SKM-1 (cell line): ENCODE data around the gene PRKD2.
A peak's percentile ranks its signal among the peaks of the same experiment; 100 is the strongest.
"Not testable (repeated sequence)": the region's sequence is repeated elsewhere in the genome, so short reads cannot be mapped to it uniquely, and the experiment has no call there.

Experiments used
- DNase-seq: peaks from one replicate; lab custom pipeline; 2025; ENCODE audit not compliant: unreplicated experiment; lab: John Stamatoyannopoulos, UW

PRKD2 gene

GRCh38 chr19:46717034-46717715 is at the start of gene PRKD2:
Gene PRKD2, minus strand, starts transcription at chr19:46717114. Its CDS starts 744 bp downstream, at chr19:46716370.
- DNase-seq = peak; percentile 5

- no peak for DNase-seq
Measured at GRCh38 chr19:46764817-46765291, 47.9 kb upstream of the PRKD2 start.

GRCh38 chr19:46762245-46762890 is 45.5 kb upstream of the PRKD2 start:
- no peak for DNase-seq

GRCh38 chr19:46761418-46761831 is 44.5 kb upstream of the PRKD2 start:
- DNase-seq = no peak

DNA sequence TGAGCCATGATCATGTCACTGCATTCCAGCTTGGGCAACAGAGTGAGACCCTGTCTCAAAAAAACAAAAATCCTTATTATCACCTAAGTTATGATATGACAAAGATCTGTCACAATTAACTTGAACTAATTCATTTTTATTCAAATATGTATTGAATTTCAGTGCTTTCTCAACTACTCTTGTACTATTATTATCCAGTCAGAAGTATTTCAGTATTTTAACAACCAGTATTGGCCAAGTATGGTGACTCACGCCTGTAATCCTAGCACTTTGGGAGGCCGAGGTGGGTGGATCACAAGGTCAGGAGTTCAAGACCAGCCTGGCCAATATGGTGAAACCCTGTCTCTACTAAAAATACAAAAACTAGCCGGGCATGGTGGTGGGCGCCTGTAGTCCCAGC is 44.0 kb upstream of the PRKD2 start:
- not testable (repeated sequence) for DNase-seq

GRCh38 chr19:46760363-46760762 is 43.4 kb upstream of the PRKD2 start:
- DNase-seq = no peak

- DNase-seq = no peak
Measured at GRCh38 chr19:46759817-46760333, 43.0 kb upstream of the PRKD2 start.

GRCh38 chr19:46759206-46759605 is 42.3 kb upstream of the PRKD2 start:
- no peak for DNase-seq

- no peak for DNase-seq
Measured at GRCh38 chr19:46756544-46756888, 39.6 kb upstream of the PRKD2 start.

GRCh38 chr19:46755853-46756543 is 39.1 kb upstream of the PRKD2 start:
- DNase-seq = no peak

DNA sequence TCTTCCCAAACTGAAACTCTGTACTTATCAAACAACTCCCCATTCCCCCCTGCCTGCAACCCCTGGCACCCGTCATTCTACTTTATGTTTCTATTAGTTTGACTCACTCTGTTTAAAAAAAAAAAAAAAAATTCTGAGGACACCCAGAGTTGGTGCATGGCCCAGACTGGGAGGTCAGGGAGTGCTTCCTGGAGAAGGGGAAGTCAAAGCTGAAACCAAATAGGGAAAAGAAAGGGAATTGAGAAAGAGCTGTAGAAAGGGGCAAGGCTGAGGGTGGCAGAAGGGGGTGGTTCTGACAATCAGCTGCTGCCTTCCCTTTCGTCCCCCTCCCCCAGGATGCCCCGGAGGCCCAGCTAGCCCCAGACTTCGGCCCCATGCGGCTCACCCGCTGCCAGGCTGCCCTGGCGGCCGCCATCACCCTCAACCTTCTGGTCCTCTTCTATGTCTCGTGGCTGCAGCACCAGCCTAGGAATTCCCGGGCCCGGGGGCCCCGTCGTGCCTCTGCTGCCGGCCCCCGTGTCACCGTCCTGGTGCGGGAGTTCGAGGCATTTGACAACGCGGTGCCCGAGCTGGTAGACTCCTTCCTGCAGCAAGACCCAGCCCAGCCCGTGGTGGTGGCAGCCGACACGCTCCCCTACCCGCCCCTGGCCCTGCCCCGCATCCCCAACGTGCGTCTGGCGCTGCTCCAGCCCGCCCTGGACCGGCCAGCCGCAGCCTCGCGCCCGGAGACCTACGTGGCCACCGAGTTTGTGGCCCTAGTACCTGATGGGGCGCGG is 38.4 kb upstream of the PRKD2 start:
- no peak for DNase-seq

DNA sequence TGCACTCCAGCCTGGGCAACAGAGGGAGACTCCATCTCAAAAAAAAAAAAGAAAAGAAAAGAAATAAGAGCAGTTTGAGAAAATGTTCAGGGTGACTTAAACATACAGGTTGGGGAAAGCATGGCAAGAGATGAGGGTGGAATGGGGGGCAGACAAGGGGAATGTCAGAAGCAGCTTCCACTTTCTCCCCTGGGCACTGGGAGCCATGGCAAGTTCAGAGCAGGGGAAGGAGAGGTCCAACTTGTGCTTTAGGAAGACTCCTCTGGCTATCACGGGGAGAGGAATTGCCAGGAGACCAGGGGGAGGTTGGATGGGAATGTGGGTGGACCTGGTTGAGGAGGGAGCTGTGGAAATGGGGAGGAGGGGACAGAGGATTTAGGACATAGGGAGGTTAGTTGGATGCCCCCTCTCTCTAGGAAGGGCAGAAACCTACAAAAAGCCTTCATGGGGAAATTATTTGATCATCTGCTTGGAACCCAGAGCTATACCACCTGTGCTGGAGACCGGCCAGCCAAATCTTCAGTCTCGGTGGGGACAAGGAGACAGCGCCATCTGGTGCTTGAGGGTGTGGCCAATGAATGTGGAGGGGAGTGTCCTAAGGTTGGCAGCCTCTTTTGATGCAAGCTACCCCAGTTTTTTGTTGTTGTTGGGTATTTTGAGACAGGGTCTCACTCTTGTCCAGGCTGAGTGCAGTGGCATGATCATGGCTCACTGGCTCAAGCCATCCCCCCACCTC is 36.7 kb upstream of the PRKD2 start:
- DNase-seq = no peak

GRCh38 chr19:46748325-46749109 is 31.6 kb upstream of the PRKD2 start:
- DNase-seq = no peak

- DNase-seq = no peak
Measured at GRCh38 chr19:46746281-46747057, 29.6 kb upstream of the PRKD2 start, which contains the start of gene STRN4. Gene STRN4, minus strand, starts transcription at chr19:46746450. Its CDS starts 20 bp downstream, at chr19:46746430.

- DNase-seq = no peak
Measured at GRCh38 chr19:46745521-46746280, 28.8 kb upstream of the PRKD2 start, which contains the start of gene FKRP. Gene FKRP, plus strand, starts transcription at chr19:46746057. Its CDS starts 9,394 bp downstream, at chr19:46755451.

- no peak for DNase-seq
Measured at GRCh38 chr19:46745030-46745429, 28.1 kb upstream of the PRKD2 start.

DNA sequence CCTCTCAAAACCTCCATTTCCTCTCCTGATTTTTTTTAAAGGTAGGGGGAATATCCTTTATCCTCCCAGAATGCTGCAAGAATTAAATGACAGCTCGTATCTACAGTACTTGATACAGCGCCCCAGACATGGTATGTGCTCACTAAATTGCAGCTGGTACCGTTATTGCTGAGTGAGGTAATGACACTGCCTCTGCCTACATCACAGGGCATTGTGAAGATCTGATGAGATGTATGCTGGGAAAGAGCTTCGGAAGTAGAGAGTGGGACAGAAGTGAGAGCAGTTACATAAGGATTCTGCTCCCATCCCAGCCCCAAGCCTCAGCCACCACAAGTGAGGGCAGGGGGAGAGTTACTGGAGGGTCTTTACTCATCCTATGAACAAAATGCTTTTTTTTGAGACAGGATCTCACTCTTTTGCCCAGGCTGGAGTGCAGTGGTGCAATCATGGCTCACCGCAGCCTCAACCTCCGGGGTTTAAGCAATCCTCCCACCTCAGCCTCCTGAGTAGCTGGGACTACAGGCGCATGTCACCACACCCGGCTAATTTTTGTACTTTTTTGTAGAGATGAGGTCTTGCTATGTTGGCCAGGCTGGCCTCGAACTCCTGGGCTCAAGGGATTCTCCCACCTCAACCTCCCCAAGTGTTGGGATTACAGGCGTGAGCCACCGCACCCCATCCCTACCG is 27.2 kb upstream of the PRKD2 start:
- no peak for DNase-seq
